ENCODE data around the gene MEF2B.

MEF2B gene

GRCh38 chr19:19170053-19170872 lies at the start of gene MEF2B:
MEF2B (minus strand) TSS chr19:19170263; CDS start chr19:19150735, 19,528 bp downstream.
- peak; percentile 80 for DNase-seq (ENCODE audit: low spot score)

- DNase-seq (ENCODE audit: low spot score): no peak
Observed at GRCh38 chr19:19218911-19219310, 48.8 kb upstream of the MEF2B start.

GRCh38 chr19:19217099-19217498 lies 47.0 kb upstream of the MEF2B start:
- no peak for DNase-seq (ENCODE audit: low spot score)

DNA sequence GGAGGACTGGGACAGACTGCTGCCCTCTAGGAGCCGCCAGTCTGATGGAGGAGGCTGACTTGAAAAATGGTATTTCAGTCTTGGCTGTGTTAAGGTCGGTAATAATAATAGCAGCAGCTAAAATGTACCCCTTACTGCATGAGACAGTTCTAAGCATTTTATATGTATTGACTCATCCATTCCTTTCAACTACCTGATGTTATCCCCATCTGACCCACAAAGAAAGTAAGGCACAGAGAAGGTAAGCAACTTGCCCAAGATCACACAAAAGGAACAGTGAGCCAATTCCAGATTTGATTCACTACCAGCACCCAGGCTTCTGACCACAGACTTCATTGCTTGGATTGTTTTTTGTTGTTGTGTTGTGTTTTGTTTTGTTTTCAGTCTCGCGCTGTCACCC lies 45.7 kb upstream of the MEF2B start:
- no peak for DNase-seq (ENCODE audit: low spot score)

DNA sequence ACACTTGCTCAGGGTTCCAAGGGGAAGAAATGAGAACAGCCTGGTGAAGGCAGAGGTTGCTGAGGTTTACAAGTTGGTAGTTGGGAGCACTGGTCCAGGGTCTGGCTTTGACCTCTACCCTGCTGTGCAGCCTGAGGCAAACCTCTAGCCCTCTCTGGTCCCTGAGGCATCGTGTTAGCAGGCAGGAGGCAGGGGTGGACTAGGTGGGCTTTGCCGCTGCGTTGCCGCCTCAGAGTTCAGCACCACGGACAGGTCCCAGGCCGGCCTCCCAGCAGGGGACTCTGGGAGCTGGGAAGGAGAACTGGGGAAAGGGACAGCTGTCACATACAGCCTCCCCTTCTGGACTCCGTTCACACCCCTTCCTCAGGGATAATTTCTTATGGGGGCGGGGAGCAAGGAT lies 44.8 kb upstream of the MEF2B start:
- DNase-seq (ENCODE audit: low spot score): no peak

DNA sequence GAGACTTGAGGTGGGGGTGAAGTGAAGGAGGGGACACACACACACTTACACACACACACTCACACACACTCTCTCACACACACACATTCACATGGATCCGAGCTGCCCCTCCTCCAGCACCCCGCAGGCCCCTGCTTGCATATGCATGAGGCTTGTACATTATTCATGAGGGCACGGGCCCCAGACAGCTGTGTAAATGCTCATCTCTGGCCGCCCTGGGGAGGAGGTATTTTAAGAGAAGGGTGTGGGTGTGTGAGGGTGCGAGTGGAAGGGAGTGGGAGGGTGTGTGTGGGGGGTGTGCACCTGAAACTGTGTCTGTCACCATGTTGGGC lies 44.1 kb upstream of the MEF2B start:
- no peak for DNase-seq (ENCODE audit: low spot score)

- no peak for DNase-seq (ENCODE audit: low spot score)
Observed at GRCh38 chr19:19213426-19214158, 43.5 kb upstream of the MEF2B start.

DNA sequence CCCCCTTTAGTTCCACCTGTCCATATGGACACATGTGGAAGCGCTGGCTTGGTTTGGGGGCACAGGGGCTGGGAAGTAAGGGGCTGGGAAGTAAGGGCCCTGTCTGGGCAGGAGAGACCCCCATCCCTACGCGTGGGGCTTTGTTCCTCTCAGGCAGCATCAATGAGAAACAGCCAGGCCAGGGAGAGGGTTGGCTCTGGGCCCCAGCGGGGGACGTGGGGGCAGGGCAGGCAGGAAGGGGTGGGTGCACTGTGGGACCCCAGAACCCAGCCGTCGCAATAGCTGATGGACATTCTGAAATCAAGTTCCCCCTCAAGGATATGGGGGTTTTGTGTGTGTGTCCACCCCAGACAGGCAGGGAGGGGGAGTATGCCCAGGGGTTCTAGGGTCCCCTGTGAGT lies 42.9 kb upstream of the MEF2B start:
- DNase-seq (ENCODE audit: low spot score): no peak

DNA sequence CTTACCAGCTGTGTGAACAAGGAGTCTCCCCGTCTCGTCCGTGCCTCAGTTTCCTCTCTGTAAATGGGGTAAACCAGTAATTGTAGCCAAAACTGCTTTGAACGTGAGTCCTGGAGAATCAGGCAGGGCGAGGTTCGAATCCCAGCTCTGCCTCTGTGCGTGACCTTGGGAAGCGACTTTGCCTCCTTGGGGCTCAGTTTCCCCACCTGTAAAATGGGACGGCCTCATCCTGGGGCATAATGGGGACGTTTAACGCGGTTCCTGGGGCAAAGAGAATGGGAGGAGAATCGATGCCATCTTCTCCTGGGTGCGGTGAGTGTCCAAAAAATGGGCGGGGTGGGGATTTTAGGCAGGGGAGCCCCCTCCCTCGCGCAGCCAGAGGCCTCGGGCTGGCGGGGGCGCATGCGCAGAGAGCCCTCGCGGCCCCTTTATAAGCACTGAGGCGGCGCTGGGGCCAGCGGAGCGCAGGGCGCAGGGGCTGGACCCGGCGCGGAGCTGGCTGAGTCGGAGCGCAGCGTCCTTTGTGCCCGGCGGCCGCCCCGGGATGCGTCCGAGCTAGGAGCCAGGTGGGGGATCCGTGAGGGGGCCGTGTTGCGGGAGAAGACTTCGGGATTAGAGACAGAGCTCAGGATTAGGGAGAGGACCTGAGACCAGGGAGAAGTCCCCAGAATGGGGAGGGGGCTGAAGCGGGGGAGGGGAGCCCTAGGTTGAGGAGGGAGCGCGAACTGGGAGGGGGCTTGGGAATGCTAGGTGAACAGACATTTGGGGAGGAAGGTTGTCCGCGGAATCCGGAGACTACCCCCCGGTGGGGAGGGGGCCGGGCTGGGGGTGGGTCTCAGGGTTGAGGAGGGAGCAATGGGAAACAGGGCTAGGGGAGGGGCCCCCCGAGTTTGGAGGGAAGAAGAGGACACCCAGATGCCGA lies 41.7 kb upstream of the MEF2B start, which contains the start of gene NCAN:
NCAN (plus strand) TSS at position 460 of the 922 bp plus-strand sequence. CDS start 4,996 bp downstream, outside the sequence.
- DNase-seq (ENCODE audit: low spot score): no peak

DNA sequence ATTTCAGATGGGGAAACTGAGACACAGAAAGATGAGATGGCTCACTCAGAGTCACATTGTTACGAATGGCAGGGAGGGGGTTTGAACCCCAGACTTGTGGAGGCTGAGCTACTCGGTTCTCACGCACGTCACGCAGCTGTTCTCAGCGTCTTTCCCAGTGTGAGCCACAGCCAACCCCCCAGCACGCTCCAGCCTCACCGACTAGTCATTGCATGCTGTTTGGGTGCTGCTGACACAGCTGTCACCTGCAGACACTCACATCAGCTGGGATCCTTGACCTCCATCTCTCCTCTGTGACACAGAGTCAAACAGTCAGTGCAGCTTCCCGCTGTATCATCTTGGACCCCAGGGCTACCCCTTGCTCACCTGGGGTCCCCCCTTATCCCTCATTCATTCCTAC lies 39.3 kb upstream of the MEF2B start:
- DNase-seq (ENCODE audit: low spot score): no peak

DNA sequence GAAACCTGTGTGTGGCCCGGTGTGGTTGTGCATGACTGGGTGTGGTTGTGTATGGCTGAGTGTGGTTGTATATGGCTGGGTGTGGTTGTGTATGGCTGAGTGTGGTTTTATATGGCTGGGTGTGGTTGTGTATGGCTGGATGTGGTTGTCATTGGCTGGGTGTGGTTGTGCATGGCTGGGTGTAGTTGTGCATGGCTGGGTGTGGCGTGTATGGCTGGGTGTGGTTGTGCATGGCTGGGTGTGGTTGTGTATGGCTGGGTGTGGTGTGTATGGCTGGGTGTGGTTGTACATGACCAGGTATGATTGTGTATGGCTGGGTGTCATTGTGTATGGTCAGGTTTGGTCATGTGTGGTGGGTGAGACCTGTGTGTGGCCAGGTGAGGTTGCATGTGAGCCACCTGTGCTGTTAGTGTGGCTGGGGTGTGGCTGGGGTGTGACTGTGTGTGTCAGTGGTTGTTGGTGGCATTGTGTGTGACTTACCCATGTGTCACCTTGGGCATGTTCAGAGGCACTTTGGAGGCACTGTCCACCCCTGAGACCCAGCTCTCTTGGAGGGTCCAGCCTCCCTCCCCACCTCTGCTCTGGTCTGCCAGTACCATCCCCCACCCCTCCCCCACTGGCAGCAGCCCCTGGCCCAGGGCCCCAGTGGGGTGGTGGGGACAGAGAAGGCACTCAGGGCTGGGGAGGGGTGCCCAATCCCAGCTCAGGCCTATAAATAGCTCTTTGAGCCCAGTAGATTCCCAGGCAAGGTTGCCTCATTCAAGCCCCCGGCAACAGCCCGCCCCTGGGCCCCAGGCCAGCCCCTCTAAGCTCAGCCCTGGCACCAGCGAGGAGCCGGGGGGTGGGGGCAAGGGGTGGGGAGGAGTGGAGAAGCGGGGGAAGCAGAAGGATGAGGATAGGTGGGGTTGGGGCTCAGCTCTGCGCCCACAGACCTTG lies 37.8 kb upstream of the MEF2B start:
- no peak for DNase-seq (ENCODE audit: low spot score)

DNA sequence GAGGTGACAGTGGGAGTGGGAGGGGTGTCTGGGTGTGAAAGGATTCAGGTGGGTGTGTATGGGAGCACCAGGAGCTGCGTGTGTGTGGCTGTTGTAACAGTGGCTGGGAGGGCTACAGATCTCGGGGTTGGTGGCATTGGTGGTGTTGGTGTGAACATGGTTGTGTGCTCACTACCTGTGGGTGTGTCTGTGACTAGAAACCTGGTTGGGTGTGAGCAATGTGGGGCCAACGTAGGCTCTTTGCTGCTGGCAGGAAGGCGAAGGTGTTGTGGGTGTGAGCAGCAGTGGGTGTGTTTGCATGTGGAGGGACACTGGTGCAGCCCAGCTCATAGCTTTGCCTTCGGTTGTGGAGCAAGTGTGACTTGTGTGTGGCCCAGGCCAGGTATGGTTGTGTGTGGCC lies 36.9 kb upstream of the MEF2B start:
- no peak for DNase-seq (ENCODE audit: low spot score)

GRCh38 chr19:19205416-19206410 lies 35.6 kb upstream of the MEF2B start:
- DNase-seq (ENCODE audit: low spot score): no peak

DNA sequence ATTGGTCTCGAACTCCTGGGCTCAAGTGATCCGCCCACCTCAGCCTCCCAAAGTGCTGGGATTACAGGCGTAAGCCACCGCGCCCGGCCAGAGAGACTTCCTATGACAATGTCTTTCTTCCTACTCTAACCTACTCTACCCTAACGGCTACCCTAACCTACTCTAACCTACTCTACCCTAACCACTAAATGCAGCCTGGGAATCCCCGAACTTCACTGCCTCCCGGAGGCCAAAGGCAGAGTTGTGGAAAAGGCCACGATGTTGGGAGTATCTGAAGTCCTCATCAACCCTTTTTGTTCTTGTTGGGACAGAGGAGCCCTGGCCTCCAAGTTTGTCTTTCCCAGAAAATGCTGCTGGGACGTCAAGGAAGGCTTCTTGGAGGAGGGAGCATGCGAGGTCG lies 34.1 kb upstream of the MEF2B start:
- no peak for DNase-seq (ENCODE audit: low spot score)

DNA sequence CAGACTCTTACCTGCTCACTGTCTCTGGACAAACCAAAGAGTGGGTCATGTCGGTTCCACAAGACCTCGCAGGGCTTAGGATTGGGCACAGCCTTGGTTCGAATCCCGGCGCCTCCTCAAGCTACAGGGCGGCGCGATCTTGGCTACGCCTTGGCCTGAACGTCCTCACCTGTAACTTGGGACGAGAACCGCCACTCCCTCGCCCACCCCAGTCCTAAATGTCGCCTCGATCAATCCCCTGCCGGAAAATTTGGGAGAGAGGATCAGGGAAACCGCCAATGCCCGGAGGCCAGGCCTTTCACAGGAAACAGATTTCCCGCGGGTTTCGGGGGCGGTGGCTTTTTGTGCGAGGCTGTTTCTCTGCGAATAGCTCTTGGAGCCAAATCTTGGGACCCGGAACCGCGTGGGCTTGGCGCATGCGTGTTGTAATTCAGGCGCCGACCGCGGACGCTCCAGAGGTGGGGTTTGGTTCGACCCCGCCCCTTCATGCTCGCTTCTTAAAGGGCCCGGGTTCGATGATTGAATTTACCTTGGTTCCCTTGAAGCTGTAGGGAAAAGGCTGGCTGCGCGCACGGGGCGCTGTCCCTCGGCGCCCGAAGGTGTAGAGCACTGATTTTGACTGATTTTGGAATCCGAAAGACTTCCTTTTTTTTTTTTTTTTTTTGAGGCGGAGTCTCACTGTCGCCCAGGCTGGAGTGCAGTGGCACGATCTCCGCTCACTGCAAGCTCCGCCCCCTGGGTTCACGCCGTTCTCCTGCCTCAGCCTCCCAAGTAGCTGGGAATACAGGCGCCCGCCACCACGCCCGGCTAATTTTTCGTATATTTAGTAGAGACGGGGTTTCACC lies 33.2 kb upstream of the MEF2B start, which contains the start of gene NR2C2AP:
NR2C2AP (minus strand) TSS at position 403 of the 845 bp plus-strand sequence; CDS start at position 49, 354 bp downstream.
- peak; percentile 89 for DNase-seq (ENCODE audit: low spot score)

- DNase-seq (ENCODE audit: low spot score): no peak
Observed at GRCh38 chr19:19202707-19203011, 32.6 kb upstream of the MEF2B start.

DNA sequence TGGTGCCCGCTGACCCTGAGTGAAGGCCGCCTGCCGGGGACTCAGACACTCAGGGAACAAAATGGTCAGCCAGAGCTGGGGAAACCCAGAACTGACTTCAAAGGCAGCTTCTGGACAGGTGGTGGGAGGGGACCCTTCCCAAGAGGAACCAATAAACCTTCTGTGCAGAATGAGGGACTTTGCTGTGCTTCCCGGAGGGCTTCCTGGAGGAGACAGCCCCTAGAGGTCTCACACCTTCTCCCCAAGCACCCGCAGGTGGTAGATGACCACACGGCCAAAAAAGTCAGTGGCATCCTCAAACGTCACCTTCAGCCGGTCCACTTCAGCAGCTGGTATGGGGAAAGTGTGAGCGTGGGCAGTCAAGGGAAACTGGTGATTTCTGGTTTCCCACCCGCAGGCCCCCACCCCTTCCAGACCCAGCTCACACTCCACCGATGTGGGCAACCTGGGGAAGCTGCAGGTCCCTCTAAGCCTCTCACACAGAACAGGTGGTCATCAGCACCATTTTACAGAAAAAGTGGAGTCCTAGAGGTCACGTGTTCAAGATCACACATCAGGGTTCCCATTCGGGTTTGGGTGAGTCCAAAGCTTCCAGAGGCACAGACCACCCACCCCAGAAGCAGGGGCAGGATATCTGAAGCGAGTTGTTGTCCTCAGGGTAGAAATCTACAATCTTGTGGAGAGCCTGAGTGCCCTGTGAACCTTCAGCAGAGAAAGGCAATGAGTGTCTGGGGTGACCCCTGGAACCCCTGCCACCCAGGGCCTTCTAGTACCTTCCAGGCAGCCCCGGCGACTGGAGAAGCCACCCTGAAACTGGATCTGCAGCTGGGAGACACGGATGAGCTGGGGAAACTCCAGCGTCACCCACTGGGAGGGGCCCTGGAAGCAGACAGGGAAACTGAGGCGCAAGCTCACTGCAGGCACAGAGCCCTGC lies 31.9 kb upstream of the MEF2B start:
- DNase-seq (ENCODE audit: low spot score): no peak

DNA sequence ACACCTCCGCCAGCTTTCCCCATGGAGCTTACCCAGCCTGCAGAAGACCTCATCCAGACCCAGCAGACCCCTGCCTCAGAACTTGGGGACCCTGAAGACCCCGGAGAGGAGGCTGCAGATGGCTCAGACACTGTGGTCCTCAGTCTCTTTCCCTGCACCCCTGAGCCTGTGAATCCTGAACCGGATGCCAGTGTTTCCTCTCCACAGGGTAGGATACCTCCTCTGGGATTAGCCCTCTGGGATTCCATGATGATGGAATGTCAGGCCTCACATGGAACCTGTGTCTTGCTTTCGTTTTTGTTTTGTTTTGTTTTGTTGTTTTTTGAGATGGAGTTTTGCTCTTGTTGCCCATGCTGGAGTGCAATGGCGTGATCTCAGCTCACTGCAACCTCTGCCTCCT lies 23.9 kb upstream of the MEF2B start:
- DNase-seq (ENCODE audit: low spot score): no peak
